EH (cell line): ENCODE measurements around the gene NFIC.
A peak's percentile ranks its signal among the peaks of the same experiment; 100 is the strongest.

Source experiments
- DNase-seq: peaks from one replicate; pipeline ENCODE4 v3.0.0-alpha.2; 2015; ENCODE audit warnings: low read depth

Gene NFIC

GRCh38 chr19:3359015-3359918 is 7.1 kb upstream of the NFIC start:
- peak; percentile 66 for DNase-seq

DNA sequence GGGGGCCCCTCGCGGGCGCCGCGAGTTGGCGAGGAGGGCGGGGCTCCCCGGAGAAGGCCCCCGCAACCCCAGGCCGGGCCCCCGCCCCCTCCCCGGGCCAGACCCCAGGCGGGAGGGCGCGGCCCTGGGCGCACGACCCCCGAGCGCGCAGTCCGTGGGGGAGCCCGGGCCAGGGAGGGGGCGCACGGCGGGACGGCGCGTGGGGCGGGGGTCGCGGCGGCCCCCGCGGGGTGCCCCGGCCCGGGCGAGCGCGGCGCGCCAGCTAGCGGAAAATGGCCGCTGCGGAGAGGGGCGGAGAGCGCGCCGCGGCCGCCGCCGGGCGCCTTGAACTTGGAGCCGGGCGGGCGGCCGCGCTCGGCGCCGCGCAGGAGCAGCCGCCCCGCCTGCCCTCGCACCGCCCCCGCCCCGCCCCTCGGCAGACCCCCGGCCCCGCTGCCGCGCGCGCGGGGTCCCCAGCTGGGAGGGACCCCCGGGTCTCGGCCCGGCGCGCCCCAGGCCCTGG is 6.4 kb upstream of the NFIC start:
- no peak for DNase-seq

GRCh38 chr19:3360421-3361383 is 5.7 kb upstream of the NFIC start:
- peak; percentile 46 for DNase-seq

DNA sequence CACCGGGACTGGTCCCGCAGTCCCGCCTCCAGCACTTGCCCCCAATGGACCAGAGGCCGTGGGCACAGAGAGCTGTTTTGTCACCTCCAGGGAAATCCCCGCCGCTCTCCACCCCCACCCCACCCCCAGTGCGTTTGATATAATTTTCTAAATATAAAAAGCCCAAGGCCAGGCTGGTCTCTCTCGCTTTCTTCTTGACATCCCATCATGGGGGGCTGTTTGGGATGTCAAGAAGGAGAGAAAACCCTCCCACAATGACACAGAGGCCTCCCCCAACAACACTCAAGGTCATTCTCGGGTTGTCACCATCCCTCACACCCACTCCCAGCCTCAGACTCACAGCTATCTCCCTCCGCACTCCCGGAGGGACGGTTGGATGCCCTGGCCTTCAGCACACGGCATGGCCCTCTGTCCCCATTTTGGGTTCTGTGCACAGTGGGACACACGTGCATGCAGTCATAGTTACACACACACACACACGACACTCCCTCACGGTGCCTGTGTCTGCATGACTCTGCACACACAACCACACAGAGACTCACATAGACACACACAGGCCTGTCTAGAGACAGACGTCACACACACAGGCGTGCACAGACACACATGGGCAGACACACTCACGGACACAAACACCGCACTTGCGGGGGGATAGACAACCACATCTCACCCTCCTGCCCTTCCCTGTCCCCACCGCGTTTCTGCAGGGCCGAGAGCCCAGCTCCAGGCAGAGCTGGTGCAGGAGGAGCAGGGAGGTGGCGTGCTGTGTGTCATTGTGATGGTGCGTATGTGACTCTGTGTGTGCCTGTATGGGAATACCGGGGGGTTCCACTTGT is 4.8 kb upstream of the NFIC start:
- no peak for DNase-seq

GRCh38 chr19:3362217-3362906 is 4.0 kb upstream of the NFIC start:
- DNase-seq = no peak

GRCh38 chr19:3363841-3364500 is 2.4 kb upstream of the NFIC start:
- DNase-seq = no peak

GRCh38 chr19:3364501-3364858 is 1.9 kb upstream of the NFIC start:
- DNase-seq = no peak

DNA sequence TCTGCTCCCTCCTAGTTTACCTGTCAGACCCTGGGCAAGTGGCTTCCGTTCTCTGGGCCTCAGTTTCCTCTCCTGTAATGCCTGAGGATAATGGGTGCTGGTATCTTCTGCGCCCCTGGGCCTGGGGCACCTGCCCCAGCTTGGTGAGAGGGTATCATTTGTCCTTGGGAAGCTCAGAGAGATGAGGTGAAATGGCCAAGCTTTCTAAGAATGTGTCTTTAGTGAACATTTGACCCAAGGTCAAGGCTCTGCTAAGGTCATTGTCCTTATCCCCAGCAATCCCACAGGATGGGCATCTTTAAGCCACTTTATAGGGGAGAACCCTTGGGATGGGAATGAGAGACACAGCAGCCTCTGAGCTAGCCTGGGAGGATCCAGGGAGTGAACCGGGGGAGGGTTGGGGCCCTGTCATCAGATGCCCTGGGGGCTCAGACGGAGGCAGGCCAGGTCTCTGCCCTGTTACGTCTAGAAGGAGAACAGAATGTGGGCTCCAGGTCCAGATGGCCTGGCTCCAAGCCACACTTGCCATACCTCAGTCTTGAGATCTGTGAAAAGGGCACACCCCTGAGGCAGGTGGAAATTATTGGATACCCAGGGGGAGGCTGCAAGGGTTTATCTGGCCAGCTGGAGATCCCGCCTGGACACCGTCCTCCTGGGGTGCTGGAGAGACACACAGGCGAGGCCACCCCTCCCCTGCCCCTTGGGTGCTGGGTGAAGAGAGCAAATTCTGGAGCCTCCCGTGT is 1.1 kb upstream of the NFIC start:
- peak; percentile 75 for DNase-seq

GRCh38 chr19:3366753-3367627 is 607 bp downstream of the NFIC start:
- peak; percentile 45 for DNase-seq

- DNase-seq = peak; percentile 37
These were observed 1.5 kb downstream of the NFIC start for GRCh38 chr19:3367628-3368440.

- no peak for DNase-seq
These were observed 2.0 kb downstream of the NFIC start for GRCh38 chr19:3368441-3368795.

GRCh38 chr19:3368848-3369336 is 2.5 kb downstream of the NFIC start:
- peak; percentile 56 for DNase-seq

DNA sequence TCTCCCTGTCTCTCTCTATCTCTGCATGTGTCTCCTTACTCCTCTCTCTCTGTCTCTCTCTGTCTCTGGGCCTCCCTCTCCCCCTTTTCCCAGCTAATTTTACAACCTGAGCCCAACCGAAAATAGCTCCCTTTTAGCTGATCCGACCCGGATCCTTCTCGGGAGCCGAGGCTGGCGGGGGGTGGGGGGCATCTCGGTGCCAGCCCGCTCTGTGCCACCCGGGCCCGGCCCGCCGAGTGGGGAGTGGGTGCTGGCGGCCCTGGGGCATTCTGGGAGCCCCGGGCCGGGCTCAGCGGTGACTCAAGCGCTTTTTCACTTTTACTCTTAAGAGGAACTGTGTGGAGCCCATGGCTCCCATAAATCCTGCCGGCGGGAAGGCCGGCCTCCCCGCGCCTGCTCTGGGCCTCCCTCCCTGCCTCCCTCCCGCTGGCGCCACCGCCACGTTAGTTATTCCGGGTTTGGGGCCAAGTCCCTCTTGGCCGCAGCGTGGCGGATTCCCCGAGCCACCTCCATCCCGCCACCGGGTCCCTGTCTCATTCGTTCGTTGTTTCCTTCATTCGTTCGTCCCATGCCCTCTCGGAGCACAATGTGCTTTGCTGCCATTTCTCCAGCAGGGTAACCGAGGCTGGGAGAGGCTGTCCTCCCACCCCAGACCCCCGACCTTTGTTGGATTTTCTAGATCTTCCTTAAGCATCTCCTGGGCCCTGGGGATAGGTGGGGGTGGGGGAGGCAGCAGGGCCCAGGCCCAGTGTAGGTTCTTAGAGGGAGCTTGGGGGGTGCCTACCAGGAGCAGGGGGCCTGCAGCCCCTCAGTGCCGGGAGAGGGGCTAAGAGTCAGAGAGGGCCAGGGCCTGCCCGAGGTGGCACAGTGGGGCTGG is 3.2 kb downstream of the NFIC start:
- peak; percentile 79 for DNase-seq

- DNase-seq = no peak
These were observed 3.9 kb downstream of the NFIC start for GRCh38 chr19:3370214-3370720.

- DNase-seq = no peak
These were observed 4.6 kb downstream of the NFIC start for GRCh38 chr19:3370728-3371591.

GRCh38 chr19:3372413-3372812 is 6.0 kb downstream of the NFIC start:
- no peak for DNase-seq
